Esophagus muscularis mucosa (tissue), 4 donors: ENCODE results near the gene H19. TPM values are rescaled to one million over a fixed set of nuclear protein-coding genes. Genes with fewer than 3 reads are reported as not detected.

Source experiments
- DNase-seq: peaks from one replicate; pipeline ENCODE4 v3.0.0-alpha.2; 2017; ENCODE audit errors: extremely low spot score
- H3K27ac ChIP-seq, 4 donors: fragments of 200-600 bp; sonication (generic); replicated peaks in 1 of 4; 1 replicate in 3 of 4; 2 replicates in 1 of 4; pipeline ENCODE4 v1.5.1; 2016 to 2019; ENCODE audit warnings: mild to moderate bottlenecking in 1 of 4
- H3K27me3 ChIP-seq, 4 donors: fragments of 200-600 bp; sonication (generic); one replicate each; pipeline versions ENCODE4 v1.5.1 to v1.6.0; 2016 to 2019
- H3K36me3 ChIP-seq, 4 donors: fragments of 200-600 bp; sonication (generic); one replicate each; pipeline ENCODE4 v1.5.1; 2016 to 2019
- H3K4me1 ChIP-seq, 4 donors: fragments of 200-600 bp; sonication (generic); one replicate each; pipeline ENCODE4 v1.5.1; 2016 to 2019
- H3K4me3 ChIP-seq, 4 donors: fragments of 200-600 bp; sonication (generic); 1 replicate in 2 of 4; 2 replicates in 2 of 4; pipeline ENCODE4 v1.5.1; 2016 to 2019; ENCODE audit warnings: mild to moderate bottlenecking in 4 of 4, moderate library complexity in 1 of 4
- H3K9me3 ChIP-seq, 4 donors: fragments of 200-600 bp; sonication (generic); 1 replicate in 3 of 4; 2 replicates in 1 of 4; pipeline ENCODE4 v1.5.1; 2016 to 2019
- CTCF ChIP-seq, 3 experiments: fragments of 200-600 bp in 2 of 3; fragments of 450-650 bp in 1 of 3; sonication (generic) in 2 of 3; IDR thresholded peaks; one replicate each; pipeline ENCODE4 v1.5.1; 2017 to 2019; ENCODE audit warnings: antibody characterized with exemption in 3 of 3, mild to moderate bottlenecking in 2 of 3, moderate library complexity in 1 of 3
- EP300 ChIP-seq: sonication (generic); formaldehyde crosslinking; IDR thresholded peaks from one replicate; pipeline ENCODE4 v1.6.1; 2017; ENCODE audit warnings: antibody characterized with exemption
- POLR2A ChIP-seq: fragments of 450-650 bp; IDR thresholded peaks from one replicate; pipeline ENCODE4 v1.6.1; 2017; ENCODE audit warnings: antibody characterized with exemption, moderate library complexity, mild to moderate bottlenecking, low read depth
- POLR2AphosphoS5 ChIP-seq, 2 donors: sonication (generic); formaldehyde crosslinking; IDR thresholded peaks; one replicate each; pipeline ENCODE4 v1.6.1; 2017; ENCODE audit warnings: antibody characterized with exemption in 2 of 2
- WGBS: methylation state at CpG from one replicate; pipeline ENCODE4 v1.1.5; 2018; 5-methylcytosine and 5-hydroxymethylcytosine counted together
- intact Hi-C: fragments of 100-400 bp; cut with DNase I; formaldehyde crosslinking; loops from one replicate; pipeline ENCODE4 v1.15.1; 2023
- total RNA-seq, 4 donors: library from RNA; depleted of rRNA; stranded (reverse); fragments of >200 nt; gene quantifications; one replicate each; pipeline versions ENCODE4 v1.1.0 to v1.2.1, GENCODE V29; 2016

The H19 gene
- total RNA-seq, 4 donors from 2014 or later = 372 to 753 (median 391) TPM

GRCh38 chr11:2036863-2037486, 39.3 kb upstream of the H19 start:
- no peaks in the 10 kb centered on the region for H3K9me3 ChIP-seq
- H3K4me3 ChIP-seq = no peak overlapping the region
- DNase-seq = no peak
- H3K36me3 ChIP-seq = no peaks in the 10 kb centered on the region
- WGBS = no CpG with 5 or more reads among the region's 18 CpGs
- H3K4me1 ChIP-seq = no peaks in the 10 kb centered on the region
- no peaks in the 10 kb centered on the region for H3K27me3 ChIP-seq
- TF ChIP-seq EP300 = no peak
- no peak for TF ChIP-seq CTCF (IDR thresholded peaks at IDR 0.05)
- no peak for TF ChIP-seq POLR2A
- TF ChIP-seq POLR2AphosphoS5 (IDR thresholded peaks at IDR 0.05) = no peak
- no peak overlapping the region for H3K27ac ChIP-seq
- intact Hi-C loops = no loop called here

- no peak for DNase-seq
- Histone ChIP-seq H3K4me3 (no peak overlapping the region), H3K36me3 (no peaks in the 10 kb centered on the region), H3K4me1 (no peaks in the 10 kb centered on the region), H3K27me3 (no peaks in the 10 kb centered on the region), H3K27ac (no peak overlapping the region), H3K9me3 (no peaks in the 10 kb centered on the region)
- WGBS = no CpG with 5 or more reads among the region's 14 CpGs
- intact Hi-C loops = no loop called here
- TF ChIP-seq POLR2AphosphoS5 (IDR thresholded peaks at IDR 0.05) (no peak), POLR2A (no peak), EP300 (no peak), CTCF (IDR thresholded peaks at IDR 0.05) (no peak)
Observed at GRCh38 chr11:2035382-2035781, 37.7 kb upstream of the H19 start.

- H3K27ac ChIP-seq = no peak overlapping the region
- no peaks in the 10 kb centered on the region for H3K9me3 ChIP-seq
- no peaks in the 10 kb centered on the region for H3K36me3 ChIP-seq
- H3K4me3 ChIP-seq = no peak overlapping the region
- H3K27me3 ChIP-seq = no peaks in the 10 kb centered on the region
- no peaks in the 10 kb centered on the region for H3K4me1 ChIP-seq
- TF ChIP-seq EP300 (no peak), CTCF (IDR thresholded peaks at IDR 0.05) (no peak), POLR2AphosphoS5 (IDR thresholded peaks at IDR 0.05) (no peak), POLR2A (no peak)
- intact Hi-C loops = no loop called here
- no CpG with 5 or more reads among the region's 10 CpGs for WGBS
- no peak for DNase-seq
Observed at GRCh38 chr11:2031058-2031457, 33.4 kb upstream of the H19 start.

GRCh38 chr11:2027708-2028107, 30.1 kb upstream of the H19 start:
- Histone ChIP-seq H3K27me3 (no peaks in the 10 kb centered on the region), H3K9me3 (no peaks in the 10 kb centered on the region), H3K36me3 (no peaks in the 10 kb centered on the region), H3K4me1 (no peaks in the 10 kb centered on the region), H3K4me3 (no peak overlapping the region), H3K27ac (no peak overlapping the region)
- TF ChIP-seq POLR2A = no peak
- no peak for TF ChIP-seq POLR2AphosphoS5 (IDR thresholded peaks at IDR 0.05)
- no peak for TF ChIP-seq CTCF (IDR thresholded peaks at IDR 0.05)
- no peak for TF ChIP-seq EP300
- DNase-seq = no peak
- intact Hi-C loops = no loop called here
- no CpG with 5 or more reads among the region's 15 CpGs for WGBS

GRCh38 chr11:2015025-2015424, 17.4 kb upstream of the H19 start:
- Histone ChIP-seq H3K36me3 (no peaks in the 10 kb centered on the region), H3K27me3 (no peaks in the 10 kb centered on the region), H3K4me1 (no peaks in the 10 kb centered on the region), H3K4me3 (no peak overlapping the region), H3K27ac (no peak overlapping the region), H3K9me3 (no peaks in the 10 kb centered on the region)
- no peak for DNase-seq
- intact Hi-C loops = no loop called here
- no peak for TF ChIP-seq CTCF (IDR thresholded peaks at IDR 0.05)
- TF ChIP-seq EP300 = no peak
- no peak for TF ChIP-seq POLR2AphosphoS5 (IDR thresholded peaks at IDR 0.05)
- TF ChIP-seq POLR2A = no peak
- no CpG with 5 or more reads among the region's 14 CpGs for WGBS
